NCI-H345 (cell line): ENCODE data around the gene SLC46A2.

ENCODE experiments used
- DNase-seq: peaks from one replicate; lab custom pipeline; 2025; lab: John Stamatoyannopoulos, UW

SLC46A2 gene, protein sequence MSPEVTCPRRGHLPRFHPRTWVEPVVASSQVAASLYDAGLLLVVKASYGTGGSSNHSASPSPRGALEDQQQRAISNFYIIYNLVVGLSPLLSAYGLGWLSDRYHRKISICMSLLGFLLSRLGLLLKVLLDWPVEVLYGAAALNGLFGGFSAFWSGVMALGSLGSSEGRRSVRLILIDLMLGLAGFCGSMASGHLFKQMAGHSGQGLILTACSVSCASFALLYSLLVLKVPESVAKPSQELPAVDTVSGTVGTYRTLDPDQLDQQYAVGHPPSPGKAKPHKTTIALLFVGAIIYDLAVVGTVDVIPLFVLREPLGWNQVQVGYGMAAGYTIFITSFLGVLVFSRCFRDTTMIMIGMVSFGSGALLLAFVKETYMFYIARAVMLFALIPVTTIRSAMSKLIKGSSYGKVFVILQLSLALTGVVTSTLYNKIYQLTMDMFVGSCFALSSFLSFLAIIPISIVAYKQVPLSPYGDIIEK

DNA sequence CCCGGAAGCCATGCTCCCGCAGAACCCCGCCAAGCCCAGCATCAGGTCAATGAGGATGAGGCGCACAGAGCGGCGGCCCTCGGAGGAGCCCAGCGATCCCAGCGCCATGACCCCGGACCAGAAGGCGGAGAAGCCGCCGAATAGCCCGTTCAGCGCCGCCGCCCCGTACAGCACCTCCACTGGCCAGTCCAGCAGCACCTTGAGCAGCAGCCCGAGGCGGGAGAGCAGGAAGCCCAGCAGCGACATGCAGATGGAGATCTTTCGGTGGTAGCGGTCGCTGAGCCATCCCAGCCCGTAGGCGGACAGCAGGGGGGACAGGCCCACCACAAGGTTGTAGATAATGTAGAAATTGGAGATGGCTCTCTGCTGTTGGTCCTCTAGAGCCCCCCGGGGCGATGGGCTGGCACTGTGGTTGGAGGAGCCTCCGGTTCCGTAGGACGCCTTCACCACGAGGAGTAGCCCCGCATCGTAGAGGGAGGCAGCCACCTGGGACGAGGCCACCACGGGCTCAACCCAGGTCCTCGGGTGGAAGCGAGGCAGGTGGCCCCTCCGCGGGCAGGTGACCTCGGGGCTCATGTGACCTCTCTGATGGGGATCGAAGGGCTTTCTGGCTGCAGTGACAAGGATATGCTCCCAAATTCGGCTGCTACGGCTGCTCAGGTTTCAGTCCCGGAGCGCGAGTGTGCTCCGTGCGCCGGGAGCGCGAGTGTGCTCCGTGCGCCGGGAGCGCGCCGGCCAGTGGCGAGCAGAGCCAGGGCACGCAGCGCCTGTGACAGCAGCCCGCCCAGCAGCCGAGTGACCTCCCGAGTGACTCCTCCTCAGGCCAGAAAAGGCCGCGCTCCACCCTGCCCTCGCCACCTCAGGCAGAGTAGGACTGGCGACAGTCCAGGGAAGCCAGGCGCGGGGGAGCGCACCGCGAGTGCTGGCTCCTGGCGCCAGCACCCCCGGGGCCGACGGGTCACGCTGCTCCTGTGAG lies at the start of gene SLC46A2:
Gene SLC46A2, minus strand, starts transcription at position 771 of the 976 bp plus-strand sequence. Its CDS starts 195 bp downstream, at position 576.
- no peak for DNase-seq

DNA sequence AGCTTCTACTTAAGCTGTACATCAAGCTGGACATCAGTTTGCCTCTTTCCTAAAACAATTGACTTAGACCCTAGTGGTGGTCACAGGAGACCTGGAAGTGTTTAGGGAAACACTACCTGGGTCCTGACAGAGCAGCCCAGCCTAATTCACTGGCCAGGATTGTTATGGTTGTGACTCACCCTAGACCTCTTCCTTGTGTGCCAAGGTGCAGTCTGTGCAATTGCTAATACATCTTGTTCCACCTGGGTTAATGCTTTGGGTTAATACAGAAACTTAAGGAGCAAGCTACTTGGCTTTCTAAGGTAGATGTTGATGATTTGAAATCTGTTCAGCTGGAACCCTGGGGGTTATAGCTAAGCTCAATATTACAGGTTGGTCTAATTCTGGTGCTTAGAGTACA lies 48.7 kb upstream of the SLC46A2 start:
- no peak for DNase-seq

DNA sequence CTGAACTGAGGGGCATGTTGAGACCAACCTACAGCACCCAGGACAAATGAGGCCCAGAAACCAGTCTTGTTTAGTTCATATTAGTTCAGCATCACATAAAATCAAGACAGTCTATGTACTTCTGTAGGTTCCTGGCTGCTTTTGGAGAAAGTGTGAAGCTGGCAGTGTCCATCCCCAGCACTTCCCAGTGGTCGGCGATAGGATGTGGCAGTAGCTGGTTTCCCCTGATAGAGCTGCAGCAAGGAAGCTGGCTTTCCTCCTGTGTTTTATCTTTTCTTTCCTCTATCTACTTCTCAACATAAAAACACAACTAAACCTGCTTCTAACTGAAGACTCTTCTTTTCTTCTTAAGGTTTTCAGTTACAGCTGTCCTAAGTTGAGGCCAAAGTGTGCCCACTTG lies 43.0 kb upstream of the SLC46A2 start:
- DNase-seq = no peak

DNA sequence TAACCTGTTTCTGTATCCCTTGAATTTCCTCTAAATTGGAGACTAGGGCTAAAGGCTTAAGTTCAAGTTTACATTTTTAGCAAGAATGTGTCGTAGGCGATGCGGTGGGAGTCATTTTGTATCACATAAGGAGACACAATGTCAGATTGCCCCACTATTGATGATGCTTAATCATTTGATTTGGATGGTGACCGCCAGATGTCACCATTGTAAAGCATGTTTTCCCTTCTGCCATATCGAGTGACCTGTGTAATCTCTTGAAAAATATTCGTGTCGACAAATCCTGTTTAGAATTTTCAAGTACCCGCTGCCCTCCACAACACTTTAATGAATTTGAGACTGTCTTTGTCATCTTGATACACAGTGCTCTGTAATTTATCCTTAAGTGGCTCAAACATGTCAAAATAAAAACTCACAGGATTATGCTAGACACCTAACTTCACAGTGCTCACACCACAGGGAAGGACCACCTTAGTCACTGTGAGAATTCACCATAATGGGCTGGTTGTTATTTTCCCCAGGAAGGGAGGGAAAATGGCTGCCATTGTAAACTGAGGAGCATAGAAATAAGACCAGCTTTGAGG lies 34.5 kb upstream of the SLC46A2 start:
- peak; percentile 40 for DNase-seq

DNA sequence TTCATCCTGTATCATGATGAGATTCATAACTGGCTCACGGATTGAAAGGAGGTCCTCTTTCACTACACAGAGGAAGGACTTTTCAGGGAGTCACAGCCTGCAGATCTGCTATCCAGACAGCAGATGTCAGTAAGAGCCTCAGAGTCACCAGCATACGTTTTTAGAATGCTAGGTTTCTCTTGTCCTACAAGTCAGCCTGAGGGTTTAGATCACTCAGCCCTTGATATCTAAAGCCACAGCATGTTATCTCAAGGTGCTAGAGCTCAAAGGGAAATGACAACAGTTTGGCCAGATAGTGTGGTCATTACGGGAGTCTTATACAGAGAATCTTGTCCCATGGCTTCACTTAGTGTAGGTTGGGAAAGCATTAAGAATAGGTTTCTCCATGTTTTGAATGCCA lies 30.9 kb upstream of the SLC46A2 start:
- peak; percentile 12 for DNase-seq

DNA sequence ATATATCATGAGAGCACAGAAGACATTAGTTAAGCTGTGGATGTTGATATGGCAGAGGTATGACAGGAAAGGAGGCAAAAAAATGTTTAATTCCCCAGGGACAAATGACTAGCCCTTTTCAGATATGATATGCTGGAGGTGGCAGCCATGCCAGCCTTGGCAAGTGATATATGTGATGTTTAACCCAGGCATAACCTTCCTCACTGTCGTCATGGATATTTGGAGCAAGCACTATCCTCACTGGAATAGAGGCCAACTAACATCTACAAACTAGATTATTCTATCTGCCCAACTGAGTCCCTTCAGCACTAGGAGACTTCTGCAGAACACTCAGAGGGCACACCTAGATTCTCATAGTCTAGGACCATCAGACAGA lies 27.3 kb upstream of the SLC46A2 start:
- no peak for DNase-seq

DNA sequence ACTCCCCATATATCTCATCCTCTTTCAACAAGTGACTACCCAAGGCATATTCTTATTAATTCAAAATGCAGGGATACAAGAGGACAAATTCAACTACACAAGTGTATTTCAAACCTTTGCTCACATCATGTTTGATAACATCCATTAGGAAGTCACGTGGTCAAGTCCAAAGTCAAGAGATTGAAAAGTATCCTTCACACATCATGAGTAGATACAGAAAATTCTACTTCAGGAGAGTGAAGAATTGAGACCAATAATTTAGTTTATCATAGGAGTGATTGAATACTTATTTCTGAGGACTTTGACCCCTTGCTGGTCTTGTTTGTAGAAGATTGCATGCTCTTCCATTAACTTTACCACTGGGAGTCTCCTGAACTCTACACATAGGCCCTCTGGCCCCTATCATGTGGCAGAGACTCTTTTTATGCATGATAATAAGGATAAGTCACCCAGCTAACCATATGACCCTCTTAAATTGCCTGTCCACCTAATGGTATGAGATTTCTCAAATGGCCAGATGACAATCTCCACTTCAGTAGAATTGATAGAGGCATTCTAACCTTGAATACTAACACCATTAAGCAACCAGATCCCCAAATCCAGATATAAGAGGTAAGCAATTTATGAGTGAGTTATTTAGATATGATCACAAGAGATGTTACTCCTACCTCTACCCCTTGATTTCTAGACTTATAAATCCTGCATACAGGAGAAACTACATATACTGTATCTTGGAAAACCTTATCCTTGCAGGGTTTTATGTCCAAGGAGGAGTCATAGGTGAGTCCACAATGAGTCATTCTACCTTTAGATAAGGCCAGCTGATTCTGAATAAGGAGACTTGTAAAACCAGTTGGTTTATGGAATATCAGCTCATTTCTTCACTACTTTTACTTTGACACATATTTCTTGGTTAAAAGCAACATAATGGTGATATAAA lies 26.6 kb upstream of the SLC46A2 start:
- DNase-seq = no peak

DNA sequence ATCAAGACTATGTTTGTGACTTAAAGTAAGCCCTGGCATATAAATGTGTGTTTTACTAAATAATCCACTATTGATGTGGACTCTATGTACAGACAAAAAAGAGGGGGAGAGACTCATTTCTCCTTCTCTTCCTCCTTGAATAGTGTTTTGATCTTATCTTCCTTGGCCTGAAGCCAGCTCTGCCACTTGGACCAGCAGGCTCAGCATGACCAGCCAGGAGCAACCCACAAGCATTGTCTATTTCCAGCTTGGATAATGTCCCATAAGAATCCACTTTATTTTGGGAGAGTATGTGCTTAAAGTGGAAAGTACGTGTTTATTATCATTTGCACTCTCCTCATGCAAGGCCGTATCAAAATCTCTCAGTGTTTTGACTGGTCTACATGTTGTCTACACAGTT lies 23.8 kb upstream of the SLC46A2 start:
- DNase-seq = no peak

DNA sequence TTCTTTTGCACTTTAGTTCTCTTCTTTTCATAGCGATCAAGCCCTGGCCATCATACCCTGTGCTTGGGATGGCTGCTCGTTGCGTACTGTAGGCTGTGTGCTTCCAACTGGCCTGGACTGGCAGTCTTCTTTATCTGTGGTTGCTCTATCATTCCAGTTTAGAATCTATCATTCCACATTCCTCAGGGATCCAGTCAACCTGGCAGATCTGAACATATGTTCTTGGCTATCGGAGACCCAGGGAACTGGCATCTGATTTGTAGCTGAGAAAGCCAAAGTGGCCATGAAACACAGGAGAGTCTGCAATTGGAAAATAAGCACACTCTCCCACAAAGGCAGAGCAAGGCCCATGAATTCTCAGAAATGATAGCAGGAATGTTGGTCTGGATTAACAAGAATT lies 22.6 kb upstream of the SLC46A2 start:
- no peak for DNase-seq

DNA sequence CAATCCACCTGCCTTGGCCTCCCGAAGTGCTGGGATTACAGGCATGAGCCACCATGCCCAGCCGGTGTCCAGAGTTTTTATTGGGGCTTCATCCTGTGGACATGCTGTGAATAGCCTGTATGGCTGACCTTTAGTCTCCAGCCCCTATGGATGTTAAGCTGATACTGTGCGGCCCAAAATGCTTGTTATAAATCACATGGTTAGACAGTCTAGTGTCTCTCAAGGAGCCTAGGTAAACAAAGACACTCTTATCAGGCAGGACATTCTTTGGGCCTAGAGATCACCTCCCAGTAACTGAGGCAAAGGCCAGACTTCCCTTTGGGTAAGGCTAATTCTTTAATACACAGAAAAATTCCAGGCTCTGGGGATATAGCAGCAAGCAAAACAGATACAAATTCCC lies 22.0 kb upstream of the SLC46A2 start:
- no peak for DNase-seq

DNA sequence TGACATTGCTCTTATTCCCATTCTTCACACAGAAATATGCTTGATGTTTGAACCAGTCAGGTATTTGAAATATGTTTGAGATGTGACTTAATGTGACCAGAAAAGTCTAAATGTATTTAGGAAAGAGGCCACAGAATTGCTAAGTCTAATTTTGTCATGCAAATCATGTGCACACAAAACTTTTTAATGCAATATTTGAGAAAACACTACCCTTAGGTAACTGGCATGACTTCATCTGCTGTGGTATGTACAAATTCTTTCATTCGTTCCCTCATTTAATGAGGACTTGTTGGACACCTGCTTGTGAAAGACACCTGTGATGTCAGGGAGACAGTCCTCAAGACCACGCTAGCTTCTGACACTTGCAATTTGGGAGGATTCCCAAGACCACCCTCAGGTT lies 21.1 kb upstream of the SLC46A2 start:
- DNase-seq = no peak

DNA sequence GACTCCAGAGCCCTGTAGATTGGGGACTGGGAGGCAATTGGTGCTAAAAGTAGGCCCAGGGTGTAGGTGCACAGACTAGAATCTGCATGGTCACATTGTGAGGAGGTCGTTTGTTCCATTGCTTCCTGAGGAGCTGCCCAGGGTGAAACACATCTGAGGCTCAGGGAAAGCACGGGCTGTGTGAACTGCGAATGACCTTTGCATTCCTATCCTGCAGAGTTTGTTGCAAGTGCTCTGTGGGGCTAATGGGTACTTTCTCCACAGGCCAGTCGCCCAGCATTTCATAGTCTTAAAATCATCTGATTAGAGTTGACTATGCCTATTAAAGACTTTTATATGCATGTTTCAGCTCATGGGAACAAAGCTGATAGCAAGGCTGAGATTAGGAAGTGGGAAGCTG lies 14.4 kb upstream of the SLC46A2 start:
- no peak for DNase-seq

DNA sequence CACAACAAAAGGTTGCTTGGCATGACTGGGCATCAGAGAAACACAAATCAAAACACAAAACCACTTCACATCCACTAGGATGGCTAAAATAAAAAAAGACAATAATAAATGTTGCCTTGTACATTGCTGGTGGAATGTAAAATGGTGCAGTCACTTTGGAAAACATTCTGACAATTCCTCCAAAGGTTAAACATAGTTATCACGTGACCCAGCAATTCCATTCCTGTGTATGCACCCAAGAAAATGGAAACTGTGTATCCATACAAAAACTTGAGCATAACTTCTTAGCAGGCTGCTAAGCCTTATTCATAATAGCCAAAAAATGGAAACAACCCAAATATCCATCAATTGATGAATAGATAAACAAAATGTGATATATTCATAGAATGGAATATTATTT lies 10.2 kb upstream of the SLC46A2 start:
- no peak for DNase-seq

DNA sequence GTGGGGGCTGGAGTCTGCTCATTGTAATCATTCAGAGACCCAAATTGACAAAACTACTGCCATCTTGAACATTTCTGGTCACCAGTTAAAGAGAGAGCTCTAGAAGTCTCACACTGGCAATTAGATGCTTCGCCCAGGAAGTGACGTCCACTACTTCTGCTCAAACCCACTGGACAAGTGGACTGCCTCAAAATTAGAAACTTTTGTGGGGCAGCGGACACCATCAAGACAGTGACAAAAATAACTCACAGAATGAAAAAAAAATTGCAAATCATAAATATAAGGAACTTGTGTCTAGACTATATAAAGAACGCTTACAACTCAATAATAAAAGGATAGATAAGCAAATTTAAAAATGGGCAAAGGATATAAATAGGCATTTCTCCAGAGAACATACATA lies 9.8 kb upstream of the SLC46A2 start:
- DNase-seq = no peak

DNA sequence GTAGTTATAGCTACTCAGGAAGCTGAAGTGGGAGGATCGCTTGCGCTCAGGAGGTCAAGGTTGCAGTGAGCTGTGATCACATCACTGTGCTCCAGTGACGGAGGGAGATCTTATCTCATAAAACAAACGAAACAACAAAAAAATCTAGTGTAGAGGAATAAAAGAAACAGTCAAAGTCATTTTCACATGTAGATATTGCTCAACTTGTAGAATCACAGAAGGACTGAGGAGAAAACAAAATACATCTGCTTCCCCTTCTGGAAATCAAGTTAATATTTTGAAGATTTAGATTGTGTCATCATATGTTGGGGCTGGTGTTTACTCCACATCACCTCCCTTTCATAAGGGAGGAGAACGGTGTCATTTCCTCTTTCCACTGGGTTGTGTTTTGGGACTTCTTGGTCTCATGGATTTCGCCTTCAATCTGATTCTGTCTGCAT lies 8.2 kb upstream of the SLC46A2 start:
- no peak for DNase-seq

DNA sequence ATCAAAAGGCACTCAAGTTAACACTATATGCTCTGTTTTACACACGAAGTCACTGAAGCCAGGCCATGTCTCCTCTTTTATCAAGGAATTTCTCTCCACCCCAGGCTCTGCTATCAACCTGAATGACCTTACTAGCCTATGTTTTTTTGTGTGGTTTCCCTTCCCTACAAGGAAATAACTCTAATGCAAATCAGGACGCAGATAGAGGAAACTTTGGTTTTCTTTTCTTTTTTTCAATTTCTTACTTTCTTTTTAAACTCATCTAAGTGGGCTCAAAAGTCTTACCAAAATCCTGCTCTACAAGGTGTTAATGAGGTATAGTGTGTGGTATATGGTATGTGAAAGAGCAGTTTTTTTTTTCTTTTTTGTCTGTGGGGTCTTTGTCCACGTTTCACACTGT lies 5.5 kb upstream of the SLC46A2 start:
- no peak for DNase-seq

DNA sequence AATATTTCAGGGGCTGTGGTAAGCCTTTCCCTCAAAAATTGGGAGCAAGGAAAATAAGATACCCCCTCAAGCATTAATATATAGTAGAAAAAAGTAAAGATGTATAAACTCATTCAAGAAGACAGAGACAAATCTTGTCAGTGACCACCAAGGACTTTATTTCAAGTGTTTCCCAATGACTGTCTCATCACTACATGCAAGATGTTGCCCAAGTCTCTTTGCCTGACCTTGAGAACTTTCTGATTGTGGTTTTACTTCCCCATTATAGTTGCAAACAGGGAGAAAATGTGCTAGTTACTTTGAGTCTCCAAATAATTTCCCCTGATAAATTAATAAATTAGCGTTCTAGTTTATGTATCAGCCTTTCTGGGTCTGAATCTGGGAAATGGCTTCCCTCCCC lies 4.0 kb upstream of the SLC46A2 start:
- DNase-seq = no peak

DNA sequence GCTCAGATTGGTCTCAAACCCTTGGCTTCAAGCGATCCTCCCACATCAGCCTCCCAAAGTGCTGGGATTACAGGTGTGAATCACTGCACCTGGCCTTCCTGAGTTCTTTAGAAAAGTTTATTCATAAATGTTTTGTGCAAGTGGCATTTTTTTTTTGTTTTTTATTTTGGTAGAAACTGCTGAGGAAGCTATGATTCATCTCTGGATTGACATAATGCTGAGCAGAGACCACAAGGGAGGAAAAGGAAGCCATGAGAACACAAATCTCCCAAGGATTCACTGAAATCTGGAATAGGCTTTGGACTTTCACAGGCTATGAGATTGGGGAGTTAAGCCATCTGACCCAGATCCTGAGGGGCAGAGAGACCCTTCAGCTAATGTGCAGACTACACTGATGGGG lies 3.4 kb upstream of the SLC46A2 start:
- no peak for DNase-seq

DNA sequence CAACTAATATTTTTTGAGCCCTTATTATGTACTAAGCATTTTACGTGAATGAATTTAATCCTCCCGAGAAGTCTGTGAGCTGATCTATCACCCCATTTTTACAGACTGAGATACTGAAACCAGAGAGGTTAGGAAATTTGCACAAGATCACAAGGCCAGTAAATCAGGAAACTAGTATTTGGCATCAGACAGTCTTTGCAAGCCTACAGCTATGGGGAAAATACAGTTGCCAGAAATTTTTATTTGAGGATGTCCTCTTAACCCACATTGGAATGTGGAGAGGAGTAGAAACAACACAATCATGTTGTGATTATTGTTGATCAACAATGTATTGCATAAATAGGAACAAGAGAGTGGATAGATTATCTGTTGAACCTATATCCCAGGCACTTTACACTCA lies 2.3 kb upstream of the SLC46A2 start:
- DNase-seq = no peak

DNA sequence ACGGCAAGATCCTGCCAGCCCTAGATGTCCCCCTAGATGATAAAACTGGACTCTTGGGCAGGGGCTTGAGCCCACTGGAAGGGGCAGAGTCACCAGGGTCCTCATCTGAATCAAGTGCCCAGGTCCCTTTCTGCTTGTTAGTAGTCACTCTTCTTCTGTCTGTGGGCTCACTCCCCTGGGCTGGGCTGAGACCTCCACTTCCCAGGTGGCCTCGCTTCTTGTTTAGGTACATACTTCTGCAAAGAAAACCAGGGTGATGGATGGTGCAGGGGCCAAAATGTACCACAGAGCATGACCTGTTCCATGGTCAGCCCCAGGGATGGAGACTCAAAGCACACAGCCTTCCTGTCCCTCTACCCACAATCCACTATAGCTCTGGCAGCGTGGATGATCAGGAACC lies 845 bp upstream of the SLC46A2 start:
- DNase-seq = no peak

DNA sequence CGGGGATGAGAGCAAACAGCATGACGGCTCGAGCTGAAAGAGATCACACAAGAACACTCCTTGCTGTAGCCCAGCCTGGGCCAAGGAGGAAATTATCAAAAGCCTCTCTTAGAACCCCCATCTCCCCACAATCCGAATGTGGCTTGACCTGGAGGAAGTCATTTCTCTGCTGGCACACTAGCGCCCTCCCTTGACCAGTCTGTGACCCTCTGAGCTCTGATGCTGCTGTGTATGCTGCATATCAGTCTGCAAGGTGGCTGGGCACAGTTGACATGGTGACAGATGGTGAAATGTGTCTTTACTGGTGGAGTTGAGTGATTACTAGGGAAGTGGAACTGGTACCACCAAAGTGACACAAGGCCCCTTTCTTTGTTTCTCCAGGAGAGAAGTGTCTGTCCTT lies 3.3 kb downstream of the SLC46A2 start:
- no peak for DNase-seq
